ENCODE data around the gene MAP7.

DNA sequence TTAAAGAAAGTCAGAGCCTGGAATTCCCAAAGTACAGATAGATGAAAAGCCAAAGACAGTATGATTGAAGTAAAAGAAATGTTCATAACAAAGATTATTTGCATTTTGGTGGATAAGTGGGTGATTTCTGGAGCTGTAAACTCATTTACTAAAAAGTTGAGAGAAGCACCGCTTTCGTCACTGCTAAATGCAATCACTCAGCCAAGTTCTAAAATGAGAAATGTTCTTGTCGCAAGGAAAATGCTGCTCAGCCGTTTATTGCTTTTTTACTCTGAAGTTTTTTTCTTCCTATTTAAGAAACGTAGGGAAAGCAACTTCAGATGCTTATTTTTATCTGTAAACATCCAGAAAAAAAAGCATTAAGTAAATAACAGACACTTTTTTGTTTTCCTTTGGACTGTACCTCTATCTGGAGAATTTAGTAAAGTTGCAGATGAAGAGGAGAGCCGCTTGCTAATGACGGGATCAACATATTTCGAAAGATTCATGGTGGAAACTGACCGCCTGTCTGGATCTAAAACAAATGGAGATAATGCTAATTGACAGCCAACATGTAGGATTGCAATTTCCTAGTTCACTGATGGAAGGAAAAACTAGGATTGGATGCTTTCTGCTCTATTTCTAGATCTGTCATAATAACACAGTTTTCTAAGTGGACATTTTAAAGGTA lies 166.8 kb downstream of the MAP7 start:
- TF ChIP-seq, protein P1, sequence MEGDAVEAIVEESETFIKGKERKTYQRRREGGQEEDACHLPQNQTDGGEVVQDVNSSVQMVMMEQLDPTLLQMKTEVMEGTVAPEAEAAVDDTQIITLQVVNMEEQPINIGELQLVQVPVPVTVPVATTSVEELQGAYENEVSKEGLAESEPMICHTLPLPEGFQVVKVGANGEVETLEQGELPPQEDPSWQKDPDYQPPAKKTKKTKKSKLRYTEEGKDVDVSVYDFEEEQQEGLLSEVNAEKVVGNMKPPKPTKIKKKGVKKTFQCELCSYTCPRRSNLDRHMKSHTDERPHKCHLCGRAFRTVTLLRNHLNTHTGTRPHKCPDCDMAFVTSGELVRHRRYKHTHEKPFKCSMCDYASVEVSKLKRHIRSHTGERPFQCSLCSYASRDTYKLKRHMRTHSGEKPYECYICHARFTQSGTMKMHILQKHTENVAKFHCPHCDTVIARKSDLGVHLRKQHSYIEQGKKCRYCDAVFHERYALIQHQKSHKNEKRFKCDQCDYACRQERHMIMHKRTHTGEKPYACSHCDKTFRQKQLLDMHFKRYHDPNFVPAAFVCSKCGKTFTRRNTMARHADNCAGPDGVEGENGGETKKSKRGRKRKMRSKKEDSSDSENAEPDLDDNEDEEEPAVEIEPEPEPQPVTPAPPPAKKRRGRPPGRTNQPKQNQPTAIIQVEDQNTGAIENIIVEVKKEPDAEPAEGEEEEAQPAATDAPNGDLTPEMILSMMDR (IDR thresholded peaks at IDR 0.05): no peak
- TF ChIP-seq POLR2A (IDR thresholded peaks at IDR 0.05): no peak
